HFF-Myc (cell line): Measurements from ENCODE around the gene PALMD.

ENCODE experiments used
- DNase-seq: peaks from one replicate; pipeline ENCODE4 v3.0.0-alpha.2; 2011; ENCODE audit warnings: low read depth; ENCODE audit errors: extremely low read depth
- H3K4me3 ChIP-seq: replicated peaks from 2 replicates; pipeline ENCODE4 v1.5.1; 2011; ENCODE audit warnings: low read depth, mild to moderate bottlenecking, control low read depth, low read length
- TF ChIP-seq, protein P1 (sequence below): IDR thresholded peaks from 2 replicates; pipeline ENCODE4 v1.5.1; 2012; ENCODE audit warnings: mild to moderate bottlenecking, low read depth, low read length, control low read depth; ENCODE audit errors: missing control alignments

The PALMD gene

DNA sequence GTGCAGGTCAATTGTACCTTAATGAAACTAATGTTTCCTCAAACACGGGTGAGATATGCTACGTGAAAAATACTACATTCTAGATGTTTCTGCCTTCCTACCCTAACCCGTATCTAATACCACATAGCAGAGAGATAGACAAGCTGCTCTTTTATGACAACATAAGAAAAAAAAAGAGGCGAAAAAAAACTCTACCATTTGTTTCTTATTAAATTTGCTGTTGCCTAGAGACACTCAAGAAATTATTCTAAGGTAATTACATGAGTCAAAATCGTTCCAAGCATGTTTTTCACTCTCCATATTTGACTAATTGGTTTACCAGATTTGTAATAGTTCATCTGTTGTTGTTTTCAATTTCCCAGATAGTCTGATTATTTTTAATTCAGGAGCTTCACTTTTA lies 27.4 kb downstream of the PALMD start:
- DNase-seq: no peak
- no peak overlapping the region for H3K4me3 ChIP-seq
- TF ChIP-seq, protein P1, sequence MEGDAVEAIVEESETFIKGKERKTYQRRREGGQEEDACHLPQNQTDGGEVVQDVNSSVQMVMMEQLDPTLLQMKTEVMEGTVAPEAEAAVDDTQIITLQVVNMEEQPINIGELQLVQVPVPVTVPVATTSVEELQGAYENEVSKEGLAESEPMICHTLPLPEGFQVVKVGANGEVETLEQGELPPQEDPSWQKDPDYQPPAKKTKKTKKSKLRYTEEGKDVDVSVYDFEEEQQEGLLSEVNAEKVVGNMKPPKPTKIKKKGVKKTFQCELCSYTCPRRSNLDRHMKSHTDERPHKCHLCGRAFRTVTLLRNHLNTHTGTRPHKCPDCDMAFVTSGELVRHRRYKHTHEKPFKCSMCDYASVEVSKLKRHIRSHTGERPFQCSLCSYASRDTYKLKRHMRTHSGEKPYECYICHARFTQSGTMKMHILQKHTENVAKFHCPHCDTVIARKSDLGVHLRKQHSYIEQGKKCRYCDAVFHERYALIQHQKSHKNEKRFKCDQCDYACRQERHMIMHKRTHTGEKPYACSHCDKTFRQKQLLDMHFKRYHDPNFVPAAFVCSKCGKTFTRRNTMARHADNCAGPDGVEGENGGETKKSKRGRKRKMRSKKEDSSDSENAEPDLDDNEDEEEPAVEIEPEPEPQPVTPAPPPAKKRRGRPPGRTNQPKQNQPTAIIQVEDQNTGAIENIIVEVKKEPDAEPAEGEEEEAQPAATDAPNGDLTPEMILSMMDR: no peak

DNA sequence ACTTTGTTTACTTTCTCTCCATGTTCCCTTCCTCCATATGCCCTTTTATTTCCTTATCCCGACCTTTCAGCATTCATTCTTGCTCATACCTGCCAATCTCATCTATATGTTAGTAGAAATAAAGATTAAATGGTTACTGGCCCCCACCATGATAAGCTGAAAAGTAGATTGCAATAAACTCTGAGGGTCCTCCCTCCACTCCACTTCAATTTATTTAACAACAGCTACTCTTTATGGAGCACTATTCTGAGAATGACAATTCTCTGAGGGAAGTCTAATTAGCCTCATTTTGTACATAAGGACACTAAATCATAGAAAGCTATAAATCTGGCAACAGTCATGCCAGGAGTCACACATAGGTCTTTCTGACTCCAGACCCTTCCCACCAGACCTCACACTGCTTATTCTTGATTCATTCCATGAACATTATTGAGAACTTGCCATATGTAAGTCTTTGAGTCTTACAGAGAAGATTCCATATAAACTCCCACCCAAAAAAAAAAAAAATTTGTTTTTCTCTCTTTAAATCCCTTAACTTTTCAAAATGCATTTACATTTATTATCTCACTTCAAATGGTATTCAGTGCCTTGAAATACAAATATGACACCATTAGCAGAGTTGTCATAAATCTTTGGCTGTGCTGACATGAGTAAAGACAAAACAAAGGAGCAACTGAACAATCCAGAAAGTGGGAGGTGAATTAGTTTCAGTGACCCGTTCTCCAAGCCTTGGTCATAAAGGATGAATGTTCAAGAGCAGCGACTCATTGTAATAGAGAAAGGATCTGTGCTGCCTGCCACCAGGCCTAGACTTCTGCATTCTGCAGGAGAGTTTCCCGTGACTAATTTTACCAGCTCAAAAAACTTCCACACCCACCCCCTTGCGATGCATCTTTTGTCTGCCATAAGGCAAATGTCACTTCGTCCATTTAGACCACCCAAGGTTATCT lies 28.5 kb downstream of the PALMD start:
- no peak for DNase-seq
- TF ChIP-seq, protein P1: no peak
- no peak overlapping the region for H3K4me3 ChIP-seq

DNA sequence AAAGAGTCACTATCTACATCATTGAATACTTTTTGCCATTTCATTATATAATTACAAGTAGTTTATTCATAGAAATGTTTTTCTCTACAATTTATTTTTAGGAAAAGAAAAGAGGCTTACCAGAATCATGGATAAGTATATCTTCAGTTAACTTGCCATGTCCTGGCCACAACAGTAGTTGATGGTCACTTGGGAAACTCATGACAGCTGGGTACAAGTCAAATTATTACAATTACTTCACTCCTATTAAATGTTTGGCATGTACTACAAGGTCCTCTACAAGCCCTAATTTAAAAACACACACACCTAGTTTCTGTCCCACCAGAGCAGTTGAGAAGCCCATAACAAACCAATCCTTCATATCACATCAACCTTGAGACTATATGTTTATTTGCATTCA lies 29.4 kb downstream of the PALMD start:
- no peak overlapping the region for H3K4me3 ChIP-seq
- no peak for DNase-seq
- TF ChIP-seq, protein P1: no peak

DNA sequence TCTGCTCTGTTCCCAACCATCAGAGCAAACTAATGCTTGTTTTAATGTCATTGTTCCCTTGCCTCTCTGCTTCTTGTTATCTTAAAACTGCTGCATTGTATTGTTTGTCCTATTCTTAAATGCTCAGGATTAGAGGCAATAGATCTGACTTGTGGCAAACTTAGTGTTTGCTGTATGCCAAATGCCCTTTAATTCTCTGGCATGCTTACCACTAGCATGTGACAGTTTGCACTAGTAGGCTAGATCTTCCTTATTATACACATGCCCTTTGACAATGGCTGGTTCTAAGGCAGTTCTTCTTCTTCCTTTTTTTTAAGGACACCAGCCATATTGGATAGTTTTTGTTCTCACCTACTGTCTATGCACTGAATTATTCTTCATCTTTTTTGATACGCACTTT lies 30.1 kb downstream of the PALMD start:
- TF ChIP-seq, protein P1: no peak
- no peak overlapping the region for H3K4me3 ChIP-seq
- DNase-seq: no peak

DNA sequence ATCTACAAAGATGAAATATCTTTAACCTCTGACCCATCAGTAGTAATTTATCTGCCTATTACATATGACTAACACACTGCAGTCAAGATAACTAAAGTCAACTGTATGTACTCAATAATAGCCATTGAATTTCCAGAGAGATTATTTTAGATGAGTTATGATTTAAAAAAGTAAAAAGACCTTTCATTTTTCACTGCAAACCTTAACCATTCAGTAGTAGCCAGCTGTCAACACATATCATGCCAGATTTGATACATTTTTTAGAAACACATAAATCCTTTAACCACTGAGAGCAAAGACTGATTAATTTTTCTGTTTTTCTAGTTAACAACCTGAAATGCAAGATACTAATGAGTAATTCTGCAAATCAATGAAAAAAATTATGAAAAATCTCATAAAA lies 31.0 kb downstream of the PALMD start:
- TF ChIP-seq, protein P1: no peak
- no peak for DNase-seq
- H3K4me3 ChIP-seq: no peak overlapping the region

- TF ChIP-seq, protein P1: no peak
- no peak overlapping the region for H3K4me3 ChIP-seq
- DNase-seq: no peak
Measured at GRCh38 chr1:99677416-99677815, 31.5 kb downstream of the PALMD start.
